HCT116 (cell line): Measurements from ENCODE around the gene IL15RA. TPM values are rescaled to one million over a fixed set of nuclear protein-coding genes. Genes with fewer than 3 reads are reported as not detected.

Experiments used
- ATAC-seq: fragments of 200-7000 bp; cut with Tn5 transposase; 2 replicates; pipeline ENCODE4 v1.9.1; 2020; ENCODE audit warnings: mild to moderate bottlenecking, moderate library complexity
- BruUV-seq: library from RNA; stranded (reverse); fragments of 400-500 nt; replicated peaks from 2 replicates; lab custom pipeline; 2021; lab: Mats Ljungman, UMichigan
- CTCF ChIA-PET: fragments of 300-600 bp; sonication (Branson Sonifier 250); formaldehyde crosslinking; loops from one replicate; lab custom pipeline; 2021; ENCODE audit warnings: antibody characterized with exemption; lab: Charles Lee
- POLR2A ChIA-PET: fragments of 300-600, 350-600 bp; sonication (Branson Sonifier 250); formaldehyde crosslinking; loops from one replicate; lab custom pipeline; 2021; ENCODE audit warnings: antibody characterized with exemption; lab: Charles Lee
- RAD21 ChIA-PET, 2 experiments: fragments of 300-600 bp; sonication (Branson Sonifier 250); formaldehyde crosslinking; loops; one replicate each; lab custom pipeline; 2023; ENCODE audit warnings: low total read pairs in 2 of 2; ENCODE audit not compliant: uncharacterized antibody in 2 of 2, unreplicated experiment in 2 of 2, low non-redundant PET in 1 of 2; lab: Charles Lee
- DNase-seq: peaks from one replicate; pipeline ENCODE4 v3.0.0-alpha.2; 2010; ENCODE audit warnings: low read depth, low spot score
- H2AFZ ChIP-seq: fragments of 200-600 bp; shearing (Covaris generic), sonication (generic); 2 replicates; pipeline ENCODE4 v1.6.1; 2017; ENCODE audit warnings: low read depth, mixed run types, mixed read lengths, antibody characterized with exemption, low read length; ENCODE audit not compliant: poor library complexity, severe bottlenecking
- H3K27ac ChIP-seq: 2 replicates; pipeline ENCODE4 v1.5.1; 2012; ENCODE audit warnings: low read depth, low read length
- H3K27me3 ChIP-seq: fragments of 200-600 bp; sonication (generic); 2 replicates; pipeline ENCODE4 v1.6.1; 2016; ENCODE audit warnings: mixed run types, low read length, mixed read lengths; ENCODE audit not compliant: insufficient read depth
- H3K36me3 ChIP-seq, 2 experiments: fragments of 200-500 bp in 1 of 2; fragments of 200-600 bp in 1 of 2; sonication (Bioruptor generic) in 1 of 2; sonication (generic) in 1 of 2; 2 replicates each; pipeline versions ENCODE4 v1.5.1 to v1.6.1; 2014 to 2016; ENCODE audit warnings: low read length in 2 of 2, inconsistent platforms in 1 of 2, mixed read lengths in 1 of 2, mixed run types in 1 of 2; ENCODE audit not compliant: insufficient read depth in 2 of 2, control insufficient read depth in 1 of 2
- H3K4me1 ChIP-seq, 2 experiments: fragments of 200-600 bp in 1 of 2; sonication (generic) in 1 of 2; 2 replicates each; pipeline versions ENCODE4 v1.5.1 to v1.6.1; 2012 to 2017; ENCODE audit warnings: low read length in 2 of 2, inconsistent platforms in 1 of 2, mild to moderate bottlenecking in 1 of 2, mixed read lengths in 1 of 2, mixed run types in 1 of 2, moderate library complexity in 1 of 2; ENCODE audit not compliant: insufficient read depth in 2 of 2, control insufficient read depth in 1 of 2
- H3K4me2 ChIP-seq: fragments of 200-600 bp; sonication (generic); 2 replicates; pipeline ENCODE4 v1.6.1; 2017; ENCODE audit warnings: mixed run types, low read length, mixed read lengths
- H3K4me3 ChIP-seq, 2 experiments: fragments of 200-600 bp in 1 of 2; sonication (generic) in 1 of 2; replicated peaks in 1 of 2; 2 replicates each; pipeline ENCODE4 v1.5.1; 2011 to 2016; ENCODE audit warnings: low read length in 2 of 2, control low read depth in 1 of 2, low read depth in 1 of 2, mild to moderate bottlenecking in 1 of 2, mixed read lengths in 1 of 2, mixed run types in 1 of 2
- H3K79me2 ChIP-seq: fragments of 200-600 bp; sonication (generic); 2 replicates; pipeline ENCODE4 v1.6.1; 2017; ENCODE audit warnings: mild to moderate bottlenecking, mixed run types, low read length, moderate library complexity, mixed read lengths; ENCODE audit not compliant: insufficient read depth
- H3K9ac ChIP-seq: fragments of 200-600 bp; sonication (generic); 2 replicates; pipeline ENCODE4 v1.6.1; 2016; ENCODE audit warnings: low read length, mixed read lengths
- H3K9me2 ChIP-seq: fragments of 200-600 bp; sonication (generic), shearing (Covaris generic); 2 replicates; pipeline ENCODE4 v1.6.1; 2017; ENCODE audit warnings: mixed run types, mild to moderate bottlenecking, moderate library complexity; ENCODE audit not compliant: insufficient read depth
- H3K9me3 ChIP-seq, 2 experiments: fragments of 200-500 bp in 1 of 2; fragments of 200-600 bp in 1 of 2; sonication (Bioruptor generic) in 1 of 2; sonication (generic) in 1 of 2; 2 replicates each; pipeline ENCODE4 v1.6.1; 2014 to 2017; ENCODE audit warnings: low read length in 2 of 2, mixed read lengths in 2 of 2, inconsistent platforms in 1 of 2, low read depth in 1 of 2, mild to moderate bottlenecking in 1 of 2, mixed run types in 1 of 2, moderate library complexity in 1 of 2; ENCODE audit not compliant: control insufficient read depth in 1 of 2, insufficient read depth in 1 of 2
- H4K20me1 ChIP-seq: fragments of 200-600 bp; sonication (generic), shearing (Covaris generic); 2 replicates; pipeline ENCODE4 v1.6.1; 2017; ENCODE audit warnings: mixed run types, mild to moderate bottlenecking, moderate library complexity; ENCODE audit not compliant: insufficient read depth
- ATF3 ChIP-seq: IDR thresholded peaks from 2 replicates; pipeline ENCODE4 v1.6.1; 2012
- CEBPB ChIP-seq: IDR thresholded peaks from 2 replicates; pipeline ENCODE4 v1.6.1; 2012; ENCODE audit warnings: low read depth
- EGR1 ChIP-seq: IDR thresholded peaks from 2 replicates; pipeline ENCODE4 v1.6.1; 2012; ENCODE audit warnings: low read depth
- EZH2 ChIP-seq: fragments of 200-600 bp; sonication (generic); IDR thresholded peaks from 2 replicates; pipeline ENCODE4 v1.6.1; 2017; ENCODE audit warnings: antibody characterized with exemption, mixed run types
- EZH2phosphoT487 ChIP-seq: fragments of 200-600 bp; IDR thresholded peaks from 2 replicates; pipeline ENCODE4 v1.6.1; 2018; ENCODE audit warnings: antibody characterized with exemption, borderline replicate concordance
- FOSL1 ChIP-seq: IDR thresholded peaks from 2 replicates; pipeline ENCODE4 v1.6.1; 2012; ENCODE audit warnings: low read depth
- POLR2A ChIP-seq: IDR thresholded peaks from 2 replicates; pipeline ENCODE4 v1.7.0; 2011; ENCODE audit warnings: borderline replicate concordance; ENCODE audit not compliant: insufficient read depth, insufficient read length; ENCODE audit errors: extremely low read depth
- POLR2AphosphoS5 ChIP-seq: IDR thresholded peaks from 2 replicates; pipeline ENCODE4 v1.6.1; 2011; ENCODE audit warnings: mild to moderate bottlenecking, low read depth, low read length, moderate library complexity
- RAD21 ChIP-seq: IDR thresholded peaks from 2 replicates; pipeline ENCODE4 v1.6.1; 2012; ENCODE audit warnings: low read depth, mild to moderate bottlenecking
- REST ChIP-seq: IDR thresholded peaks from 2 replicates; pipeline ENCODE4 v1.6.1; 2012; ENCODE audit warnings: low read depth
- SP1 ChIP-seq: IDR thresholded peaks from 2 replicates; pipeline ENCODE4 v1.6.1; 2012; ENCODE audit warnings: low read depth
- SRF ChIP-seq: IDR thresholded peaks from 2 replicates; pipeline ENCODE4 v1.6.1; 2012; ENCODE audit warnings: low read depth
- TCF7L2 ChIP-seq: IDR thresholded peaks from 2 replicates; pipeline ENCODE4 v1.7.0; 2011; ENCODE audit warnings: borderline replicate concordance, inconsistent platforms; ENCODE audit not compliant: insufficient read depth, insufficient read length; ENCODE audit errors: extremely low read depth
- ZBTB33 ChIP-seq: IDR thresholded peaks from 2 replicates; pipeline ENCODE4 v1.6.1; 2011; ENCODE audit warnings: mild to moderate bottlenecking, low read length, moderate library complexity; ENCODE audit not compliant: insufficient replicate concordance; ENCODE audit errors: extremely low read depth
- intact Hi-C: fragments of 100-400 bp; cut with micrococcal nuclease; formaldehyde crosslinking; loops from 2 replicates; pipeline ENCODE4 v1.10.0; 2022
- total RNA-seq: library from RNA; stranded (reverse); gene quantifications from one replicate; pipeline ENCODE4 v1.2.1, GENCODE V29; 2021; ENCODE audit not compliant: unreplicated experiment

IL15RA gene
- total RNA-seq, 1 experiment from 2014 or later, result 10.5 TPM

GRCh38 chr10:5904227-5904626, 73.1 kb downstream of the IL15RA start:
- H3K9me3 ChIP-seq, result no peaks in the 10 kb centered on the region
- no peak overlapping the region for H3K27ac ChIP-seq
- no peak for ATAC-seq
- H3K27me3 ChIP-seq, result no peaks in the 10 kb centered on the region
- BruUV-seq, result no TSS peak
- peaks cover 0 to 5% of the 10 kb centered on the region in 2 experiments; a peak in 3 of 4 replicates for H3K36me3 ChIP-seq
- ChIA-PET POLR2A (no interaction called here), CTCF (interaction anchor here (1.0 kb wide), 1 partner anchor 14 kb away, joined by 3 read pairs; the partner anchor contains the start of genes ANKRD16 and FBH1), RAD21 (no interaction called here)
- H3K4me1 ChIP-seq, result no peaks in the 10 kb centered on the region
- DNase-seq, result no peak
- H3K9me2 ChIP-seq, result no peaks in the 10 kb centered on the region
- H3K79me2 ChIP-seq, result no peaks in the 10 kb centered on the region; the same call in 1 of the 2 replicates
- no peak overlapping the region for H3K9ac ChIP-seq
- H3K4me3 ChIP-seq, result no peak overlapping the region
- no peak overlapping the region for H3K4me2 ChIP-seq
- TF ChIP-seq ATF3 (no peak), REST (no peak), RAD21 (no peak), EZH2 (no peak), POLR2A (no peak), SP1 (no peak), FOSL1 (no peak), POLR2AphosphoS5 (no peak), TCF7L2 (no peak), EZH2phosphoT487 (no peak), SRF (no peak), EGR1 (no peak), ZBTB33 (no peak), CEBPB (no peak)
- H4K20me1 ChIP-seq, result no peaks in the 10 kb centered on the region
- H2AFZ ChIP-seq, result no peak overlapping the region
- intact Hi-C loops, result no loop called here
